Activated CD4-positive, alpha-beta T cell treated with anti-CD3 and anti-CD28 coated beads, Interleukin-2, amount 10 ng/mL, durations not matched to agents 24 days and 14 days (primary cell): ENCODE measurements around the gene PSORS1C2. TPM values are rescaled to one million over a fixed set of nuclear protein-coding genes. Genes with fewer than 3 reads are reported as not detected.

Experiments
- DNase-seq: peaks from one replicate; pipeline ENCODE4 v3.0.0; 2022
- H3K27ac Mint-ChIP-seq: one replicate; pipeline ENCODE4 v1.8.0; 2022; ENCODE audit warnings: mild to moderate bottlenecking, mixed read lengths
- H3K27me3 Mint-ChIP-seq: one replicate; pipeline ENCODE4 v1.8.0; 2022; ENCODE audit warnings: mixed read lengths
- H3K36me3 Mint-ChIP-seq: one replicate; pipeline ENCODE4 v1.8.0; 2022; ENCODE audit warnings: low read depth, mild to moderate bottlenecking, mixed read lengths
- H3K4me1 Mint-ChIP-seq: one replicate; pipeline ENCODE4 v1.8.0; 2021; ENCODE audit warnings: mixed read lengths
- H3K4me3 Mint-ChIP-seq: one replicate; pipeline ENCODE4 v1.8.0; 2022; ENCODE audit warnings: mild to moderate bottlenecking, moderate library complexity, mixed read lengths
- H3K9me3 Mint-ChIP-seq: one replicate; pipeline ENCODE4 v1.8.0; 2021; ENCODE audit warnings: mixed read lengths
- intact Hi-C: fragments of 100-400 bp; cut with micrococcal nuclease; formaldehyde crosslinking; loops from one replicate; pipeline ENCODE4 v1.15.1; 2023
- total RNA-seq: library from RNA; stranded (reverse); gene quantifications from 2 replicates; pipeline ENCODE4 v1.2.3, GENCODE V29; 2022

The PSORS1C2 gene
- total RNA-seq, 1 donor from 2014 or later: not detected

- no peak overlapping the region for H3K27ac Mint-ChIP-seq
- H3K9me3 Mint-ChIP-seq: no peaks in the 10 kb centered on the region
- no peak for DNase-seq
- no peaks in the 10 kb centered on the region for H3K4me1 Mint-ChIP-seq
- intact Hi-C loops: no loop called here
- peaks cover 13% of the 10 kb centered on the region for H3K27me3 Mint-ChIP-seq
- H3K4me3 Mint-ChIP-seq: no peak overlapping the region
- H3K36me3 Mint-ChIP-seq: no peaks in the 10 kb centered on the region
These were observed 35.7 kb downstream of the PSORS1C2 start for GRCh38 chr6:31103136-31103535.

GRCh38 chr6:31098449-31098938 is 40.4 kb downstream of the PSORS1C2 start:
- intact Hi-C loops: no loop called here
- Mint-ChIP-seq H3K27ac (no peak overlapping the region), H3K9me3 (no peaks in the 10 kb centered on the region), H3K4me3 (no peak overlapping the region), H3K36me3 (no peaks in the 10 kb centered on the region), H3K4me1 (peaks cover 15% of the 10 kb centered on the region), H3K27me3 (peaks cover 12% of the 10 kb centered on the region)
- DNase-seq: no peak

- peaks cover 14% of the 10 kb centered on the region for H3K27me3 Mint-ChIP-seq
- no peaks in the 10 kb centered on the region for H3K36me3 Mint-ChIP-seq
- no peak for DNase-seq
- no peak overlapping the region for H3K4me3 Mint-ChIP-seq
- H3K9me3 Mint-ChIP-seq: no peaks in the 10 kb centered on the region
- H3K27ac Mint-ChIP-seq: no peak overlapping the region
- intact Hi-C loops: no loop called here
- H3K4me1 Mint-ChIP-seq: peaks cover 15% of the 10 kb centered on the region
These were observed 42.2 kb downstream of the PSORS1C2 start for GRCh38 chr6:31096656-31097055.

- Mint-ChIP-seq H3K27ac (no peak overlapping the region), H3K4me3 (no peak overlapping the region), H3K36me3 (no peaks in the 10 kb centered on the region), H3K4me1 (peaks cover 15% of the 10 kb centered on the region), H3K27me3 (peaks cover 14% of the 10 kb centered on the region), H3K9me3 (no peaks in the 10 kb centered on the region)
- intact Hi-C loops: no loop called here
- DNase-seq: no peak
These were observed 42.7 kb downstream of the PSORS1C2 start for GRCh38 chr6:31096215-31096614.

- DNase-seq: peak; percentile 70
- Mint-ChIP-seq H3K4me1 (peaks cover 15% of the 10 kb centered on the region), H3K27ac (peak overlapping the region; percentile 45), H3K9me3 (no peaks in the 10 kb centered on the region), H3K27me3 (peaks cover 7% of the 10 kb centered on the region), H3K4me3 (no peak overlapping the region), H3K36me3 (no peaks in the 10 kb centered on the region)
- intact Hi-C loops: no loop called here
These were observed 44.4 kb downstream of the PSORS1C2 start for GRCh38 chr6:31094389-31094881.

- no peaks in the 10 kb centered on the region for H3K36me3 Mint-ChIP-seq
- H3K9me3 Mint-ChIP-seq: no peaks in the 10 kb centered on the region
- H3K27ac Mint-ChIP-seq: no peak overlapping the region
- no peak overlapping the region for H3K4me3 Mint-ChIP-seq
- no peak for DNase-seq
- H3K4me1 Mint-ChIP-seq: peaks cover 15% of the 10 kb centered on the region
- intact Hi-C loops: no loop called here
- peaks cover 5% of the 10 kb centered on the region for H3K27me3 Mint-ChIP-seq
These were observed 45.9 kb downstream of the PSORS1C2 start for GRCh38 chr6:31092769-31093505.

GRCh38 chr6:31092238-31092637 is 46.6 kb downstream of the PSORS1C2 start:
- Mint-ChIP-seq H3K4me1 (peaks cover 17% of the 10 kb centered on the region), H3K9me3 (no peaks in the 10 kb centered on the region), H3K27me3 (peaks cover 3% of the 10 kb centered on the region), H3K4me3 (no peak overlapping the region), H3K36me3 (no peaks in the 10 kb centered on the region), H3K27ac (no peak overlapping the region)
- DNase-seq: no peak
- intact Hi-C loops: no loop called here

GRCh38 chr6:31091680-31092079 is 47.2 kb downstream of the PSORS1C2 start:
- no peak overlapping the region for H3K27ac Mint-ChIP-seq
- H3K36me3 Mint-ChIP-seq: no peaks in the 10 kb centered on the region
- DNase-seq: no peak
- H3K9me3 Mint-ChIP-seq: no peaks in the 10 kb centered on the region
- peaks cover 23% of the 10 kb centered on the region for H3K4me1 Mint-ChIP-seq
- intact Hi-C loops: no loop called here
- peaks cover 6% of the 10 kb centered on the region for H3K27me3 Mint-ChIP-seq
- no peak overlapping the region for H3K4me3 Mint-ChIP-seq

- DNase-seq: no peak
- Mint-ChIP-seq H3K27ac (no peak overlapping the region), H3K9me3 (no peaks in the 10 kb centered on the region), H3K27me3 (peaks cover 6% of the 10 kb centered on the region), H3K4me3 (no peak overlapping the region), H3K4me1 (peaks cover 23% of the 10 kb centered on the region), H3K36me3 (no peaks in the 10 kb centered on the region)
- intact Hi-C loops: no loop called here
These were observed 47.9 kb downstream of the PSORS1C2 start for GRCh38 chr6:31090973-31091364.

GRCh38 chr6:31090275-31090972 is 48.4 kb downstream of the PSORS1C2 start:
- intact Hi-C loops: no loop called here

More at GRCh38 chr6:31090275-31090972, 48.4 kb downstream of the PSORS1C2 start:
- no peak overlapping the region for H3K27ac Mint-ChIP-seq
- H3K4me3 Mint-ChIP-seq: no peak overlapping the region
- H3K36me3 Mint-ChIP-seq: no peaks in the 10 kb centered on the region
- H3K4me1 Mint-ChIP-seq: peaks cover 23% of the 10 kb centered on the region
- DNase-seq: no peak
- no peaks in the 10 kb centered on the region for H3K9me3 Mint-ChIP-seq
- peaks cover 10% of the 10 kb centered on the region for H3K27me3 Mint-ChIP-seq

Other genes with a start within 250 kb of the PSORS1C2 start
- gene GTF2H4, start 230.9 kb downstream of the PSORS1C2 start, total RNA-seq: 58.7 and 60.3 TPM in 2 replicates
- gene VARS2, start 224.8 kb downstream of the PSORS1C2 start, total RNA-seq: 74.8 and 84.2 TPM in 2 replicates
- gene SFTA2, start 206.9 kb downstream of the PSORS1C2 start, total RNA-seq: not detected in 2 replicates
- not detected in 2 replicates for gene MUCL3, start 198.1 kb downstream of the PSORS1C2 start, total RNA-seq
- not detected in 2 replicates for gene MUC21, start 155.3 kb downstream of the PSORS1C2 start, total RNA-seq
- not detected in 2 replicates for gene MUC22, start 128.6 kb downstream of the PSORS1C2 start, total RNA-seq
- not detected in 2 replicates for gene C6orf15, start 26.5 kb downstream of the PSORS1C2 start, total RNA-seq
- gene PSORS1C1, start 24.3 kb downstream of the PSORS1C2 start, total RNA-seq: not detected in 2 replicates
- not detected in 2 replicates for gene CDSN, start 18.6 kb downstream of the PSORS1C2 start, total RNA-seq
- 51.5 and 52.7 TPM in 2 replicates for gene CCHCR1, start 18.7 kb upstream of the PSORS1C2 start, total RNA-seq
- gene TCF19, start 19.5 kb upstream of the PSORS1C2 start, total RNA-seq: 79.5 and 82.6 TPM in 2 replicates
- not detected in 2 replicates for gene POU5F1, start 31.6 kb upstream of the PSORS1C2 start, total RNA-seq
- 857 and 893 TPM in 2 replicates for gene HLA-C, start 133.0 kb upstream of the PSORS1C2 start, total RNA-seq
- gene HLA-B, start 218.1 kb upstream of the PSORS1C2 start, total RNA-seq: 3,406 and 3,483 TPM in 2 replicates